GM10266 (cell line): ENCODE results near the gene DHRS7C.

Source experiments
- DNase-seq: peaks from one replicate; pipeline ENCODE4 v3.0.0; 2012; ENCODE audit errors: extremely low spot score
- TF ChIP-seq, protein P1 (sequence below): IDR thresholded peaks from 2 replicates; pipeline ENCODE4 v1.5.1; 2012; ENCODE audit warnings: mild to moderate bottlenecking, low read depth; ENCODE audit not compliant: control insufficient read depth, insufficient read depth; ENCODE audit errors: missing control alignments

The DHRS7C gene

DNA sequence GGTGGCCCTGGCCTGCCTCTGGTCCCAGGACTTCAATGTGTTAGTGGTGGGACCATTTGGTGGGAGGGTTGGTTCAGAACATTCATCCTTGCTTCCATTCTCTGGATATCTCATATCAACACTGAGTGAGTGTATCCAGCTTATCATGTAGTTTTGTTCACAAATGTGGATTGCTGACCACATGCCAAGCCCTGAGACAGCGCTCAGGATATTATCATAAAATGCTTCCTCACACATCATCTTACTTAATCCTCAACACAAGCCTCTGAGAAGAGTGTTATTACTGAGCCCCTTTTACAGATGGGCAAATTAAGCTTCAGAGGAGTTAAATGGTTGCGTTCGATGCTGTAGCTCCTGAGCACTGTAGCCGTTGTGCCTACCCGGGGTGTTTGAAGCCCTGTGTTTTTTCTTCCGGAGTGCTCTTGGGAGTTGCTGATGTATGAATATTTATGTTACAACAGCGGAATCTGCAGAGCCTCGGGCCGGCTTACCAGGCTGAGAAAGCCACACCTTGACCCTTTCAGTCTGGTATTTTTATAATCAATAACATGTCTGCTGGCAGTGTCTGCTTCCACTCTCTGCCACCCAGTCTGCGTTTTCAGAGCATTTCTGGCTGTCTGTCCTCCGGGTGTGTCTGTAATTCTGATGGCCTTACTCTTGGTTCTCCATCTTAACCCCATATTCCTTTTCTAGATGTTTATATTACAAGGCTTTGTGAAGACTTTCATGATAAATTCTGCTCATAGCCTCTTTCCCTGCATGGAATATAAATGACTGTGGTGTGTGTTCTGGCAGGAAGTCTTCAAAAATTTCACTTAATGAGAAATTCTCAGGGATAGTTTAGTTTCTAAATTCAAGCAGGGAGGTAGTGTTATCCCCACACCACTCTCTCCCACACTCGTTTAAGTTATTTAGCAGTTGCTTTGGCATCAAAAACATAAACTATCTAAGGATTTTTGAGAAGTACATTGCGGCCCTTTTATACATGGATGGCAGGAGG, 37.2 kb upstream of the DHRS7C start:
- TF ChIP-seq, protein P1, sequence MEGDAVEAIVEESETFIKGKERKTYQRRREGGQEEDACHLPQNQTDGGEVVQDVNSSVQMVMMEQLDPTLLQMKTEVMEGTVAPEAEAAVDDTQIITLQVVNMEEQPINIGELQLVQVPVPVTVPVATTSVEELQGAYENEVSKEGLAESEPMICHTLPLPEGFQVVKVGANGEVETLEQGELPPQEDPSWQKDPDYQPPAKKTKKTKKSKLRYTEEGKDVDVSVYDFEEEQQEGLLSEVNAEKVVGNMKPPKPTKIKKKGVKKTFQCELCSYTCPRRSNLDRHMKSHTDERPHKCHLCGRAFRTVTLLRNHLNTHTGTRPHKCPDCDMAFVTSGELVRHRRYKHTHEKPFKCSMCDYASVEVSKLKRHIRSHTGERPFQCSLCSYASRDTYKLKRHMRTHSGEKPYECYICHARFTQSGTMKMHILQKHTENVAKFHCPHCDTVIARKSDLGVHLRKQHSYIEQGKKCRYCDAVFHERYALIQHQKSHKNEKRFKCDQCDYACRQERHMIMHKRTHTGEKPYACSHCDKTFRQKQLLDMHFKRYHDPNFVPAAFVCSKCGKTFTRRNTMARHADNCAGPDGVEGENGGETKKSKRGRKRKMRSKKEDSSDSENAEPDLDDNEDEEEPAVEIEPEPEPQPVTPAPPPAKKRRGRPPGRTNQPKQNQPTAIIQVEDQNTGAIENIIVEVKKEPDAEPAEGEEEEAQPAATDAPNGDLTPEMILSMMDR = no peak
- no peak for DNase-seq

DNA sequence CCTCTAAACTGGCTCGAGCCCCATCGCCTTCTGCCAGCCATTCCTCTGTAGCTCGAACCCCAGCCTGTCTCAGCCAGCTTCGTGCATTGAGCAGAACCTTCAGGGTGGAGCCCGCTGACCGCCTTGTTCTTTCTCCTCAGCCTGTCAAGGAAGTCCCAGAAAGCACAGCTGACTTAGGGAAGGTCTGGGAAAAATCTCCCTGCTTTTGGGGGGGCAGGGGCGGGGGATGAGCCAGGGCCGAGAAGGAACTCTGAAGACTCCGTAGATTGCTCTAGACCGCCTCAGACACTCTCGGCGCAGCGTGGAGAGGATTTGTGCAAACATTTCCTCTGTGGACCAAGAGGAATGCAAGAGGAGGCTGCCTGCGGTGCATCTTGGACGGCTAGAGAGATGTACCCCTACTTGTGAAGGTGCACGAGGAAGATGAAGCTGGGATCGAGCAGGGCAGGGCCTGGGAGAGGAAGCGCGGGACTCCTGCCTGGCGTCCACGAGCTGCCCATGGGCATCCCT, 34.3 kb upstream of the DHRS7C start, which contains the start of gene GLP2R:
Gene GLP2R (plus strand): TSS at position 284 of the 510 bp plus-strand sequence. CDS start 140 bp downstream, at position 424.
- no peak for DNase-seq
- TF ChIP-seq, protein P1 = no peak

DNA sequence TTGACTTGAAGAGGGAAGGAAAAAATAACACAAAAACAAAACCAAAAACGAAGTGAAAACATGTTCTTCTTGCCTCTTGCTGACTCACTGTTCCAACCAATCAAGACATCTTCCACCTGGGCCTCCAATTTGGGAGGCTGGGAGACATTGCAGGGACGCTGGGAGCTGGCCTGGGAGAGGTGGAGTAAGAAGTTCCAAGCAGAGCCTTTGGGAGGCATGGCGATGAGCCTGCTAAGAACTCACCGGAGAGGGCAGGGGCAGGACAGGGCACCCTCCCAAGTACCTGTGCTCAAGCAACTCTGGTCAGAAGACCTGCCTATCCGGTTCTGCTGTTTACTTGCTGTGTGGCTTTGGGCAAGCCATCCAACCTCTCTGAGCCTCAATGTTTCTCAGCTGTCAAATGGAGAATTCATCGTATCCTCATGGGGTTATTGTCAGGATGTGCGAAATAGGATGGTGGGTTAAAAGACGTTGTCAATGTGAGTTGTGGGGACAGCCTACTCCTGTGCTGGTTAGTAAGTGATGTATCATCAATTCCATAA, 33.5 kb upstream of the DHRS7C start:
- TF ChIP-seq, protein P1 = no peak
- no peak for DNase-seq

DNA sequence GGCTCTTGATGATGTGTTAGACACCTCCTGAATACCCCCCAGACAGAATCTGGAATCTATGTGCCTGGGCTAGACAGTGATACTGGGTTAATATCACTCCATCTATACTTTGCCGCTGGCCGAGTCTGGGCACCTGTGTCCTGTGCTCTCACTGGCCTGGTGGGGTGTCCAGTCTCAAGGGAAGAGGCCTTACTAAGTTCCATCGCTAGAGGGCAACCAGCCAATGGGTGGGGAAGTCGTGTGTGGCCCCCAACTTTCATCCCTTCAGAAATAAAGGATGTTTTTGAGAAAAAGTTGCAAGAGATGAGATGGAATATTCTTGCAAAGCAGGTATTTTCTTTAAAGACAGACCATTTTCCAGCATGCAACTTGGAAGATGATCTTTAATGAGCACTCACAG, 32.7 kb upstream of the DHRS7C start:
- DNase-seq = no peak
- TF ChIP-seq, protein P1 = no peak

DNA sequence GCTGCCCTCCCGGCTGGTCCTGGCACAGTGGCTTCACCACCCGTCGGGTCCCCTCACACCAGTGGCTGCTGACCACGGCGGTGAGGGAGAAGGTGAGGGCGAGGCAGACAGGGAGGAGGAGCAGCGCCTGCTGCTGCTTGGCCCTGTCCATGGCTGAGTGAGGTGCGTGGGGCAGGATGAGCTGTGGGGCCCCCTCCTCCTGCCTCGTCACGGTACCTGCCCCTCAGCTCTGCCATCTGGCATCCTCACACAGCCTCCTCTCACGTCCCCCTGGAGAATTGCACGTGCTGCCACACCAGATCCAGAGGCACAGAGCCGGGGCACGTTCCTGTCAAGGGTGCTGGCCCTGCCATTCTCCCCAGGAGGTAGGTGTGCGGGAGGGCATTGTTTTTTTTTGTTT, 30.5 kb upstream of the DHRS7C start, which contains the start of gene GSG1L2:
Gene GSG1L2 (minus strand): TSS at position 159 of the 400 bp plus-strand sequence. CDS start 8 bp downstream, at position 151.
- no peak for DNase-seq

DNA sequence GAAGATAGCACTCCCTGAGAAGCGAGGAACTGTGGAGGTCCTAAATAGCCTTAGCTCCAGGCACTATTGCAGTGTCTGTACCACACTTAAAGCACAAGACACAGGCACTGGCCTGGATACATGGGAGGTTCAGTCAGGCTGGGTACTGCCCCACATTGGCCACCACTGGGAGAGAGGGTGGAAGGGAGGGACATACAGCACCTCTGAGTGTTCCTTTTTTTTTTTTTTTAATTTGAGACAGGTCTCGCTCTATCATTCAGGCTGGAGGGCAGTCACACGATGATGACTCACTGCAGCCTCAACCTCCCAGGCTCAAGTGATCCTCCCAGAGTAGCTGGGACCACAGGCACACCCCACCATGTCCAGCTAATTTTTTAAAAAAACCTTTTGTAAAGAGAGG, 29.1 kb upstream of the DHRS7C start:
- TF ChIP-seq, protein P1 = no peak
- DNase-seq = no peak

More for the DNA sequence above, 30.5 kb upstream of the DHRS7C start, which contains the start of gene GSG1L2:
- TF ChIP-seq, protein P1 = no peak
